ENCODE data around the gene MYO5A.

DNA sequence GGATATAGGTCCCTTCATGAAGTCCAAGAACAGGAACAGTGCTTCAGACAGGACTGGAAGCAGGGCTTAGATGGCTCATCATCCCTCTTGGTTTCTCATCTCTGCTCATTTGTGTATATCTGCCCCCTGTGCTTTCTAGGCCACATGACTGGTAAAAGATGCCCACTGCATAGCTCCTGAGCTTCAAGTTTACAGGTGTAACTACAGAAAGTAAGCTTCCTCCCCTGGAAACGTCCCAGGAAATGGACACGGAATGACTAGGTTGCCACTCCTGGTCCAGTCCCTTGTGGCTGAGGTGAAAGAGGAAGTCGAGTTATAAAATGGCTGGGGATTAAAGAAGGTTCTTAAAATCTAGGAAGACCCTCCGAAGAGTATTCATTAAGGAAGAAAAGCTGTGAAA lies 32.5 kb downstream of the MYO5A start:
- TF ChIP-seq, protein P1, sequence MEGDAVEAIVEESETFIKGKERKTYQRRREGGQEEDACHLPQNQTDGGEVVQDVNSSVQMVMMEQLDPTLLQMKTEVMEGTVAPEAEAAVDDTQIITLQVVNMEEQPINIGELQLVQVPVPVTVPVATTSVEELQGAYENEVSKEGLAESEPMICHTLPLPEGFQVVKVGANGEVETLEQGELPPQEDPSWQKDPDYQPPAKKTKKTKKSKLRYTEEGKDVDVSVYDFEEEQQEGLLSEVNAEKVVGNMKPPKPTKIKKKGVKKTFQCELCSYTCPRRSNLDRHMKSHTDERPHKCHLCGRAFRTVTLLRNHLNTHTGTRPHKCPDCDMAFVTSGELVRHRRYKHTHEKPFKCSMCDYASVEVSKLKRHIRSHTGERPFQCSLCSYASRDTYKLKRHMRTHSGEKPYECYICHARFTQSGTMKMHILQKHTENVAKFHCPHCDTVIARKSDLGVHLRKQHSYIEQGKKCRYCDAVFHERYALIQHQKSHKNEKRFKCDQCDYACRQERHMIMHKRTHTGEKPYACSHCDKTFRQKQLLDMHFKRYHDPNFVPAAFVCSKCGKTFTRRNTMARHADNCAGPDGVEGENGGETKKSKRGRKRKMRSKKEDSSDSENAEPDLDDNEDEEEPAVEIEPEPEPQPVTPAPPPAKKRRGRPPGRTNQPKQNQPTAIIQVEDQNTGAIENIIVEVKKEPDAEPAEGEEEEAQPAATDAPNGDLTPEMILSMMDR (IDR thresholded peaks at IDR 0.05) = no peak
- no peak for TF ChIP-seq EP300 (IDR thresholded peaks at IDR 0.05)
- TF ChIP-seq POLR2A (IDR thresholded peaks at IDR 0.05) = no peak
